Adrenal gland (tissue), 5 donors: ENCODE results near the gene MPC1.

Experiments used
- POLR2A ChIP-seq, 2 donors: fragments of 450-650 bp; IDR thresholded peaks; one replicate each; pipeline ENCODE4 v1.6.1; 2017; ENCODE audit warnings: antibody characterized with exemption in 2 of 2, mild to moderate bottlenecking in 2 of 2, moderate library complexity in 1 of 2
- TF ChIP-seq, protein P1 (sequence below), 6 experiments: fragments of 450-650 bp in 4 of 6; fragments of 200-600 bp in 2 of 6; sonication (generic) in 1 of 6; IDR thresholded peaks; 1 replicate in 5 of 6; 2 replicates in 1 of 6; pipeline versions ENCODE4 v1.5.1 to v1.8.0; 2016 to 2021; ENCODE audit warnings: antibody characterized with exemption in 6 of 6, mild to moderate bottlenecking in 2 of 6, moderate library complexity in 1 of 6
- donor health status: DM: no; HTN: no; CAD: no.

- TF ChIP-seq POLR2A (IDR thresholded peaks at IDR 0.05) = no peak
- TF ChIP-seq, protein P1, sequence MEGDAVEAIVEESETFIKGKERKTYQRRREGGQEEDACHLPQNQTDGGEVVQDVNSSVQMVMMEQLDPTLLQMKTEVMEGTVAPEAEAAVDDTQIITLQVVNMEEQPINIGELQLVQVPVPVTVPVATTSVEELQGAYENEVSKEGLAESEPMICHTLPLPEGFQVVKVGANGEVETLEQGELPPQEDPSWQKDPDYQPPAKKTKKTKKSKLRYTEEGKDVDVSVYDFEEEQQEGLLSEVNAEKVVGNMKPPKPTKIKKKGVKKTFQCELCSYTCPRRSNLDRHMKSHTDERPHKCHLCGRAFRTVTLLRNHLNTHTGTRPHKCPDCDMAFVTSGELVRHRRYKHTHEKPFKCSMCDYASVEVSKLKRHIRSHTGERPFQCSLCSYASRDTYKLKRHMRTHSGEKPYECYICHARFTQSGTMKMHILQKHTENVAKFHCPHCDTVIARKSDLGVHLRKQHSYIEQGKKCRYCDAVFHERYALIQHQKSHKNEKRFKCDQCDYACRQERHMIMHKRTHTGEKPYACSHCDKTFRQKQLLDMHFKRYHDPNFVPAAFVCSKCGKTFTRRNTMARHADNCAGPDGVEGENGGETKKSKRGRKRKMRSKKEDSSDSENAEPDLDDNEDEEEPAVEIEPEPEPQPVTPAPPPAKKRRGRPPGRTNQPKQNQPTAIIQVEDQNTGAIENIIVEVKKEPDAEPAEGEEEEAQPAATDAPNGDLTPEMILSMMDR (IDR thresholded peaks at IDR 0.05) = no peak
These were observed 35.8 kb downstream of the MPC1 start for GRCh38 chr6:166346965-166347364.
